ENCODE results near the gene TBX2.

GRCh38 chr17:61404663-61404912 lies 4.9 kb downstream of the TBX2 start:
- no peak for TF ChIP-seq CTCF (conservative IDR thresholded peaks at IDR 0.05; ENCODE audit: low read depth, low read length)
- TF ChIP-seq SMC3 (IDR thresholded peaks at IDR 0.05; ENCODE audit: low read depth, low read length) = no peak
- no peak for TF ChIP-seq POLR2A (IDR thresholded peaks at IDR 0.05; ENCODE audit: low read depth, low read length)
- TF ChIP-seq NFE2L2 (IDR thresholded peaks at IDR 0.05; ENCODE audit: low read depth, low read length) = no peak
- TF ChIP-seq, protein P1, sequence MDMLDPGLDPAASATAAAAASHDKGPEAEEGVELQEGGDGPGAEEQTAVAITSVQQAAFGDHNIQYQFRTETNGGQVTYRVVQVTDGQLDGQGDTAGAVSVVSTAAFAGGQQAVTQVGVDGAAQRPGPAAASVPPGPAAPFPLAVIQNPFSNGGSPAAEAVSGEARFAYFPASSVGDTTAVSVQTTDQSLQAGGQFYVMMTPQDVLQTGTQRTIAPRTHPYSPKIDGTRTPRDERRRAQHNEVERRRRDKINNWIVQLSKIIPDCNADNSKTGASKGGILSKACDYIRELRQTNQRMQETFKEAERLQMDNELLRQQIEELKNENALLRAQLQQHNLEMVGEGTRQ (IDR thresholded peaks at IDR 0.05; ENCODE audit: low read depth, low read length) = no peak
- no peak for TF ChIP-seq MXI1 (IDR thresholded peaks at IDR 0.05; ENCODE audit: borderline replicate concordance, low read depth, low read length)
- TF ChIP-seq BHLHE40 (IDR thresholded peaks at IDR 0.05; ENCODE audit: low read depth, low read length) = no peak
- TF ChIP-seq, protein P2, sequence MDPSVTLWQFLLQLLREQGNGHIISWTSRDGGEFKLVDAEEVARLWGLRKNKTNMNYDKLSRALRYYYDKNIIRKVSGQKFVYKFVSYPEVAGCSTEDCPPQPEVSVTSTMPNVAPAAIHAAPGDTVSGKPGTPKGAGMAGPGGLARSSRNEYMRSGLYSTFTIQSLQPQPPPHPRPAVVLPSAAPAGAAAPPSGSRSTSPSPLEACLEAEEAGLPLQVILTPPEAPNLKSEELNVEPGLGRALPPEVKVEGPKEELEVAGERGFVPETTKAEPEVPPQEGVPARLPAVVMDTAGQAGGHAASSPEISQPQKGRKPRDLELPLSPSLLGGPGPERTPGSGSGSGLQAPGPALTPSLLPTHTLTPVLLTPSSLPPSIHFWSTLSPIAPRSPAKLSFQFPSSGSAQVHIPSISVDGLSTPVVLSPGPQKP (IDR thresholded peaks at IDR 0.05; ENCODE audit: borderline replicate concordance, low read depth, low read length) = no peak
- TF ChIP-seq MAFK (IDR thresholded peaks at IDR 0.05; ENCODE audit: low read depth, low read length) = no peak
- no peak for TF ChIP-seq CHD1 (IDR thresholded peaks at IDR 0.05; ENCODE audit: low read depth, low read length)
- no peak for TF ChIP-seq RCOR1 (IDR thresholded peaks at IDR 0.05; ENCODE audit: insufficient replicate concordance, low read length)
- TF ChIP-seq RFX5 (IDR thresholded peaks at IDR 0.05; ENCODE audit: low read depth, low read length) = no peak
- TF ChIP-seq CEBPB (IDR thresholded peaks at IDR 0.05; ENCODE audit: low read depth, low read length) = no peak
- no peak for TF ChIP-seq MAZ (IDR thresholded peaks at IDR 0.05; ENCODE audit: borderline replicate concordance, low read depth, low read length)
